ENCODE results near the gene CLN5. TPM values are rescaled to one million over a fixed set of nuclear protein-coding genes. Genes with fewer than 3 reads are reported as not detected.

CLN5 gene
- total RNA-seq, 1 experiment from 2014 or later, result 20.1 TPM

DNA sequence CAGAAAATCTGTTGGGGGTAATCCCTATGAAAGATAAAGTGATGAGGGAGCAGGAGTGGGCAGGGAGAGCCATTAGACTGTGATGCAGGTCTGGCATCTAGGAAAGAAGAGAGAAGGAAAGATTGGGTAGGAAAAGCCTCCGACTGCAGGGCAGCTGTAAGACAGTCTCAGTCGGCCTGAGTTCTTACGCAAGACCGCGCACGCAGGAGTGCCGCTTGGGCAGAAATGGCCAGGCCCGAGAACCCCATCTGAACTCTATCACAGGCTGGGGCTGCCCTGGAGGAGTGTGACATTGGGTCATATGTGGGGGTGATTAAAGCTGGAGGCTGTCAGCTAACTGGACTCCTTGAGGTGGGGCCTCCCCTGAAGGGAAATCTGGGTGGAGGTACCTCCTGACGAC, 49.0 kb downstream of the CLN5 start:
- Histone ChIP-seq H3K36me3 (ENCODE audit: control insufficient read depth, insufficient read depth, low read length) (no peaks in the 10 kb centered on the region), H3K4me3 (ENCODE audit: low read depth, low read length) (no peak overlapping the region), H3K9me3 (no peaks in the 10 kb centered on the region), H3K4me1 (peaks cover 4% of the 10 kb centered on the region; the same call in 1 of the 2 replicates), H3K27me3 (replicated peaks; ENCODE audit: control insufficient read depth, insufficient read depth, low read length) (no peaks in the 10 kb centered on the region)
- Mint-ChIP-seq H3K27me3 (ENCODE audit: insufficient read depth, unreplicated experiment) (no peaks in the 10 kb centered on the region), H3K36me3 (ENCODE audit: insufficient read depth, unreplicated experiment) (no peaks in the 10 kb centered on the region), H3K9me3 (ENCODE audit: unreplicated experiment) (peaks cover 10% of the 10 kb centered on the region), H3K4me1 (ENCODE audit: low read depth, unreplicated experiment) (peaks cover 10% of the 10 kb centered on the region), H3K27ac (ENCODE audit: unreplicated experiment) (no peak overlapping the region), H3K4me3 (ENCODE audit: unreplicated experiment) (no peak overlapping the region)
- DNase-seq, result no peak
- ChIA-PET CTCF (no interaction called here), POLR2A (no interaction called here)
- TF ChIP-seq, protein P1, sequence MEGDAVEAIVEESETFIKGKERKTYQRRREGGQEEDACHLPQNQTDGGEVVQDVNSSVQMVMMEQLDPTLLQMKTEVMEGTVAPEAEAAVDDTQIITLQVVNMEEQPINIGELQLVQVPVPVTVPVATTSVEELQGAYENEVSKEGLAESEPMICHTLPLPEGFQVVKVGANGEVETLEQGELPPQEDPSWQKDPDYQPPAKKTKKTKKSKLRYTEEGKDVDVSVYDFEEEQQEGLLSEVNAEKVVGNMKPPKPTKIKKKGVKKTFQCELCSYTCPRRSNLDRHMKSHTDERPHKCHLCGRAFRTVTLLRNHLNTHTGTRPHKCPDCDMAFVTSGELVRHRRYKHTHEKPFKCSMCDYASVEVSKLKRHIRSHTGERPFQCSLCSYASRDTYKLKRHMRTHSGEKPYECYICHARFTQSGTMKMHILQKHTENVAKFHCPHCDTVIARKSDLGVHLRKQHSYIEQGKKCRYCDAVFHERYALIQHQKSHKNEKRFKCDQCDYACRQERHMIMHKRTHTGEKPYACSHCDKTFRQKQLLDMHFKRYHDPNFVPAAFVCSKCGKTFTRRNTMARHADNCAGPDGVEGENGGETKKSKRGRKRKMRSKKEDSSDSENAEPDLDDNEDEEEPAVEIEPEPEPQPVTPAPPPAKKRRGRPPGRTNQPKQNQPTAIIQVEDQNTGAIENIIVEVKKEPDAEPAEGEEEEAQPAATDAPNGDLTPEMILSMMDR (IDR thresholded peaks at IDR 0.05; ENCODE audit: insufficient read depth in 1 of 2, low read depth in 1 of 2, low read length in 1 of 2, severe bottlenecking in 1 of 2, unreplicated experiment in 1 of 2), result no peak
- no TSS peak for BruUV-seq (replicated peaks)
- intact Hi-C loops (cut with micrococcal nuclease; ENCODE audit: unreplicated experiment), result loop anchor here (5.0 kb wide), 1 partner anchor 286 kb away; the partner anchor contains the start of gene MYCBP2

GRCh38 chr13:77042566-77043177, 50.8 kb downstream of the CLN5 start:
- peaks cover 3% of the 10 kb centered on the region for H3K36me3 Mint-ChIP-seq (ENCODE audit: insufficient read depth, unreplicated experiment)
- no TSS peak for BruUV-seq (replicated peaks)
- H3K9me3 Mint-ChIP-seq (ENCODE audit: unreplicated experiment), result peaks cover 10% of the 10 kb centered on the region
- TF ChIP-seq, protein P1 (IDR thresholded peaks at IDR 0.05; ENCODE audit: insufficient read depth in 1 of 2, low read depth in 1 of 2, low read length in 1 of 2, severe bottlenecking in 1 of 2, unreplicated experiment in 1 of 2), result no peak
- intact Hi-C loops (cut with micrococcal nuclease; ENCODE audit: unreplicated experiment), result loop anchor here (5.0 kb wide), 1 partner anchor 285 kb away; the partner anchor contains the start of gene MYCBP2
- peak overlapping the region; percentile 69 for H3K27ac Mint-ChIP-seq (ENCODE audit: unreplicated experiment)
- DNase-seq, result peak in 1 of 2 experiments; percentile 22
- POLR2A ChIA-PET, result interaction anchor here (0.5 to 0.6 kb wide), 5 partner anchors 9 to 23 kb away, joined by 3 to 7 read pairs (median 3); no protein-coding TSS in a partner anchor
- no peaks in the 10 kb centered on the region for H3K27me3 ChIP-seq (replicated peaks; ENCODE audit: control insufficient read depth, insufficient read depth, low read length)
- CTCF ChIA-PET, result interaction anchor here (0.7 to 1.3 kb wide), 2 partner anchors 12 to 50 kb away, joined by 3 to 4 read pairs; no protein-coding TSS in a partner anchor
- no peaks in the 10 kb centered on the region for H3K36me3 ChIP-seq (ENCODE audit: control insufficient read depth, insufficient read depth, low read length)
- no peaks in the 10 kb centered on the region for H3K27me3 Mint-ChIP-seq (ENCODE audit: insufficient read depth, unreplicated experiment)
- H3K4me3 Mint-ChIP-seq (ENCODE audit: unreplicated experiment), result no peak overlapping the region
- peaks cover 4% of the 10 kb centered on the region; the same call in 1 of the 2 replicates for H3K4me1 ChIP-seq
- H3K4me3 ChIP-seq (ENCODE audit: low read depth, low read length), result no peak overlapping the region
- H3K4me1 Mint-ChIP-seq (ENCODE audit: low read depth, unreplicated experiment), result peaks cover 10% of the 10 kb centered on the region
- H3K9me3 ChIP-seq, result no peaks in the 10 kb centered on the region

DNA sequence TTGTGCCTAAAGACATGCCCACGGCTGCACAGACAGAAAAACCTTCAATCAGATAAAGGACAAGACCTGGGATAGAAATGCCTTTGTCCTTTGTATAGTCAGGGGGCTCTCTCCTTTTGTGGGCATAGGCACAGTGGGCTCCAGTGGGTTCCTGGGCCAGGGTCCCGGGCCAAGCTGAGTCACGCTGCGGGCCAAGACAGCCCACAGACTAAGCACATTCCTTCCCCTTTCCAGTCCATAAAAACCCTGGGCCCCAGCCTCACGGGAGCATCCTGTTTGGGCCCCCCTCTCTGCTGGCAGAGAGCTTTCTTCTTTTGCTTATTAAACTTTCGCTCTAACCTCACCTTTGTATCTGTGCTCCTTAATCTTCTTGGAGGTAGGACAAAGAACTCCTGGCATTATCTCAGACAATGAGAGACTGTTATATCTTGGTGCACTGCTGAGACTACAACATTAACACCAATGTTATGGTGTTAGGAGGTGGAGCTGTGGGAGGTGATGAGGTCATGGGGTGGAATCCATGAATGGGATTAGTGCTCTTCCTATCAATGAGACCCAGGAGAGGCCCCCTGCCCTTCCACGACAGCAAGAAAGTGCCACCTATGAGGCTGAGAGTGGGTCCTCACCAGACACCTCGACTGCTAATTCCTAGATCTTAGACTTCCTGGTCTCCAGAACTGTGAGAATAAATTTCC, 55.9 kb downstream of the CLN5 start:
- intact Hi-C loops (cut with micrococcal nuclease; ENCODE audit: unreplicated experiment), result no loop called here
- H3K36me3 ChIP-seq (ENCODE audit: control insufficient read depth, insufficient read depth, low read length), result no peaks in the 10 kb centered on the region
- H3K9me3 Mint-ChIP-seq (ENCODE audit: unreplicated experiment), result no peaks in the 10 kb centered on the region
- peaks cover 4% of the 10 kb centered on the region; the same call in 1 of the 2 replicates for H3K4me1 ChIP-seq
- H3K4me3 Mint-ChIP-seq (ENCODE audit: unreplicated experiment), result no peak overlapping the region
- H3K27me3 Mint-ChIP-seq (ENCODE audit: insufficient read depth, unreplicated experiment), result no peaks in the 10 kb centered on the region
- H3K27me3 ChIP-seq (replicated peaks; ENCODE audit: control insufficient read depth, insufficient read depth, low read length), result no peaks in the 10 kb centered on the region
- DNase-seq, result no peak
- peaks cover 5% of the 10 kb centered on the region for H3K4me1 Mint-ChIP-seq (ENCODE audit: low read depth, unreplicated experiment)
- no TSS peak for BruUV-seq (replicated peaks)
- CTCF ChIA-PET, result no interaction called here
- H3K27ac Mint-ChIP-seq (ENCODE audit: unreplicated experiment), result no peak overlapping the region
- H3K9me3 ChIP-seq, result no peaks in the 10 kb centered on the region
- TF ChIP-seq, protein P1 (IDR thresholded peaks at IDR 0.05; ENCODE audit: insufficient read depth in 1 of 2, low read depth in 1 of 2, low read length in 1 of 2, severe bottlenecking in 1 of 2, unreplicated experiment in 1 of 2), result no peak
- POLR2A ChIA-PET, result no interaction called here
- peaks cover 18% of the 10 kb centered on the region for H3K36me3 Mint-ChIP-seq (ENCODE audit: insufficient read depth, unreplicated experiment)
- no peak overlapping the region for H3K4me3 ChIP-seq (ENCODE audit: low read depth, low read length)
